ENCODE data around the gene USP15.

USP15 gene

GRCh38 chr12:62247281-62248045 is 12.7 kb upstream of the USP15 start:
- no peak overlapping the region for H3K4me3 ChIP-seq (ENCODE audit: low read length)
- no peak for TF ChIP-seq CTCF (conservative IDR thresholded peaks at IDR 0.05; ENCODE audit: low read depth, low read length)
- DNase-seq (ENCODE audit: low read depth) = no peak

DNA sequence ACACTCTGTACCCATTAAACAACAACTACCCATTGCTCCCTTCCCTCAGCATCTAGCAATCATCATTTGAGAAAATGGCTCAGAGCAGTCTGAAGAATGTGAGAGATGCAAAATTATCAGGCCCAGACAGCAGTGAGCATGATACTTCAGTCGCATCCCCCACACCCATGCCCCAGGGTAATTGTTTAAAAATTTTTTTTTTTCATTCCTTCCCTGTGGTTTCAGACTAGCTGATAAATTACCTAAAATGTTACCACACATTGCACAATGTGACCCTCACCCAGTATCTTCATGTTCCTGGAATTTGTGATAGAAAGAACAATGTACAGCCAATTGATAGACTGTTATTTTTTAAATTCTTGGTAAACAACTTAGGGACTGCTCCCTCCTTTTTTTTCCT is 11.3 kb upstream of the USP15 start:
- no peak for TF ChIP-seq CTCF (conservative IDR thresholded peaks at IDR 0.05; ENCODE audit: low read depth, low read length)
- DNase-seq (ENCODE audit: low read depth) = no peak
- H3K4me3 ChIP-seq (ENCODE audit: low read length) = no peak overlapping the region

GRCh38 chr12:62249419-62249818 is 10.8 kb upstream of the USP15 start:
- DNase-seq (ENCODE audit: low read depth) = no peak
- H3K4me3 ChIP-seq (ENCODE audit: low read length) = no peak overlapping the region
- no peak for TF ChIP-seq CTCF (conservative IDR thresholded peaks at IDR 0.05; ENCODE audit: low read depth, low read length)

DNA sequence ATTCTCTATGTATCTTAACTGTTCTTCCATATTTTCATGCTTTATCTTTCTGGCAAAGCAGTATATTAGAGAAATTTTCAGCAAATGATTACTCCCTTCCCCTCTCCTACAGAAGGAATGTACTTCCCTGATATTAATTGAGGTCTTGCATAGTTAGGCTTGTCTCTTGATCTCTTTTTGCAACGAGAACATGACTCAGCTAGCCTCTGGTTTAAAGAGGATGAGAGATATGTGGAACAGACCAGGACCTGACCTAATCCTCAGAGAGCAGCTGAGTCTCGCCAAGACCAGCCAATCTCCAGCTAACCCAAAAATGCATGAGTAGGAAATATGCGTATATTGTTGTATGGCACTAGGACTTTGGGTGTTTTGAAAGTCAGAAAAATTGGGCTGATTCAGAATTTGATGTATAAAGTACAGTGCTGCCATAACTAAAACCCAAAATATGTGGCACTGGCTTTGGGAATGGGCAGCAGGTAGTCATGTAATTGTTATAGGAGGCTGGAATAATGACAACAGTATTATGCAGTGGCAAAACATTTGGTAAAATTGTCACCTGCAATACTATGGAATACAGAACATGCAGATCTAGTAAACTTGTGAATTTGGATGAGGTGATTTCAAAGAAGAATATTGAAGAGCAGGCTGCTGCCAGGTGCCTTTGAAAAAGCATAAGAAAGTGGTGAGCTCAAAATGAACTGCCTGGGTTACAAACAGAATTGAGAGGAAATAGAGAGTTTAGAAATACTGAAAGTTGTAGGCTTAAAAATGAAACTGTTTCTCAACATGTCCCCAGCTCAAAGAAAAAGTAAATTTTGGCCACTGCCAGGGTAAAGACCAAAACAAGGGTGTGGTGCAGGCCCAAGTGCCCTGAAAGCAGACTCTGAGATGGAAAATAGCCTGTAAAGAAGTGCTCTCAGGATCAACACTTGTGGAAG is 9.3 kb upstream of the USP15 start:
- no peak overlapping the region for H3K4me3 ChIP-seq (ENCODE audit: low read length)
- no peak for DNase-seq (ENCODE audit: low read depth)

GRCh38 chr12:62251609-62251958 is 8.6 kb upstream of the USP15 start:
- DNase-seq (ENCODE audit: low read depth) = no peak
- H3K4me3 ChIP-seq (ENCODE audit: low read length) = no peak overlapping the region
- TF ChIP-seq CTCF (conservative IDR thresholded peaks at IDR 0.05; ENCODE audit: low read depth, low read length) = no peak

More for the DNA sequence above, 9.3 kb upstream of the USP15 start:
- TF ChIP-seq CTCF (conservative IDR thresholded peaks at IDR 0.05; ENCODE audit: low read depth, low read length) = no peak

GRCh38 chr12:62252576-62252975 is 7.6 kb upstream of the USP15 start:
- no peak overlapping the region for H3K4me3 ChIP-seq (ENCODE audit: low read length)
- TF ChIP-seq CTCF (conservative IDR thresholded peaks at IDR 0.05; ENCODE audit: low read depth, low read length) = no peak
- no peak for DNase-seq (ENCODE audit: low read depth)

Measured in retinal pigment epithelial cell (primary cell).